GM19463 (cell line): ENCODE measurements around the gene TOM1L2.

Experiments used
- ATAC-seq: cut with Tn5 transposase; IDR thresholded peaks from one replicate; pipeline ENCODE4 v1.9.1; 2021; ENCODE audit warnings: mild to moderate bottlenecking, moderate library complexity; ENCODE audit not compliant: unreplicated experiment

The TOM1L2 gene

DNA sequence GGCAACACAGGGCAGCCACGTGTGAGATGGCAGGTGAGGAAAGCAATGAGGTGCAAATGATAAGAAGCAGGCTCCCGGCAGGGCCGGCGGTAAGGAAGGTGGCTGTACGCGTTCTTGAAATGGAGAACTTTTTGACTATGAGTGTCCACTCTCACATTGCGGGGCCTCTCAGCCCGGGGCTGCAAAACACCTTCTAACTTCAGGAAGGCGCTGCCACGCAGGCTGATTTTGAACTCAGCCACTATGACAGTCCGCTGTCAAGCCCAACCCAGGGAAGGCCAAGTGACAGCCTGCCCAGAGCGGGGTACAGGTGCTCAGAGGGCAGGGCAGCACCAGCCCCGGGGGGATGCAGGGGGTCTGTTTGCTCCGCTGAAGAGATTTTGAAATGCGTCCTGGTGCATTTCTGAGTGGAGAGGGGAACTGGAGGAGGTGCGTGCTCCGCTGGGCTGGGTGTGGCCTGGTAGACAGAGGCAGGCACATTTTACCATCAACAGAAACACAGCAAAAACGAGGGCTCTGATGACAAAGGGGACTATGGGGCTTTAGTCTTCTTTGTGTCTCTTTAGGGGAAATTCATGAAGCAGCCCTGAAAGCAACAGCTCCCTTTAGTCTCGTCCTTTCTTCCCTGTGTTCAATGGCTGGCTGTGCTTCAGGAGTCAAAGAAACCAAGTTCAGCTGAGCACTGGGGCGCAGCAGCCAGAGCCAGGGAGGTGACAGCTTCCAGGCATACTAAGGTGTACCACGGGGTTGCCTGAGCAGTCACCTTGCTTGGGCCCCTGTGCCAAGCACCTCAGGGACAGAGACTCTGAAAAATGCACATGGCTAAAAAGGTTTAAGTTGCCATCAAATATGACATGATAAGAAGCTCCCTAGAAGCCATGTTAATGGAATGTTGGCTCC is 120.8 kb downstream of the TOM1L2 start:
- no peak for ATAC-seq

DNA sequence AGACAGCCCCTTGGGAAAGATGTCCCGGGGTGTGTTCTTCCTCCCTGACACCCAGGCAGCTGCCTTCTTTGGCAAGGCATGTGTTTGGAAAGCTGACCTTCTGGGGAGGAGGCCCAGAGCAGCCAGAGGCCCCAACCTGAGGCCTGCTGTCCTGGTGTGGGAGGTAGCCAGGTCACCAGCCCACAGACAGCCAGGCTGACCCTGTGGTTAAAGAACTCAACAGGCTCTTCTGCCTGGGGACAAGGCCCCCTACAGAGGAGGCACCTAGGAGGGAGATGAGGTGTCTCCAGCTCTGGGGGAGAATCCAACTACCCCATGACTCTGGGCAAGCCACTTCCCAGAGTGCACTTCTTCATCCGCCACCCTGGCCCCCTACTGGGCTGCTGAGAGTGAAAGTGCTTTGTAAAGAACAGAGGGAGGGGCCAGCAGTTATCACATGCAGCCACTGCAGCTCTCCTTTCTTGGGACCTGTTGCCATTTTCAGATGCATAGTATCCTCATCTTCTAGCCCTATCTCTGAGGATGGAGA is 122.3 kb downstream of the TOM1L2 start:
- no peak for ATAC-seq

- peak; percentile 71 for ATAC-seq
Observed at GRCh38 chr17:17849147-17849820, 122.9 kb downstream of the TOM1L2 start.

- no peak for ATAC-seq
Observed at GRCh38 chr17:17848311-17849082, 123.7 kb downstream of the TOM1L2 start.

- no peak for ATAC-seq
Observed at GRCh38 chr17:17847726-17848125, 124.5 kb downstream of the TOM1L2 start.

GRCh38 chr17:17847118-17847689 is 125.0 kb downstream of the TOM1L2 start:
- ATAC-seq, result no peak

DNA sequence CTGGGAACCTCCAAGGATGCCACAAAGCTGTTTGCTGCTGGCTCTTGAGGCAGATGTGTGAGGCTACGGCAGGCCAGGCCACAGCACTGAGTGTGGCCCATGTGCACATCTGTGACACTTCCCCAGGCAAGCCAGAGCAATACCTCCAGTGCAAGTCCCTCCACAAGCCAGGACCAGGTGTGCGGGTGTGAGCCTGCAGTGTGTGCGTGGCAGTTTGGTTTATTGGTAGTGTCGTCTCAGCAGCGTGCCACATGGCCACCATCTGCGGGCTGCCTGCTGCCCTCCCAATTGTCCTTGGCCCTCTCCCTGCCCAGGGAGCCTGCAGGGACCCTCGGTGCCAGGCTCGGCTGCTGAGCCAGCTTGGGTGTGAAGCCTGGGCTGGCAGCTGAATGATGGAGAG is 125.6 kb downstream of the TOM1L2 start:
- ATAC-seq, result no peak

DNA sequence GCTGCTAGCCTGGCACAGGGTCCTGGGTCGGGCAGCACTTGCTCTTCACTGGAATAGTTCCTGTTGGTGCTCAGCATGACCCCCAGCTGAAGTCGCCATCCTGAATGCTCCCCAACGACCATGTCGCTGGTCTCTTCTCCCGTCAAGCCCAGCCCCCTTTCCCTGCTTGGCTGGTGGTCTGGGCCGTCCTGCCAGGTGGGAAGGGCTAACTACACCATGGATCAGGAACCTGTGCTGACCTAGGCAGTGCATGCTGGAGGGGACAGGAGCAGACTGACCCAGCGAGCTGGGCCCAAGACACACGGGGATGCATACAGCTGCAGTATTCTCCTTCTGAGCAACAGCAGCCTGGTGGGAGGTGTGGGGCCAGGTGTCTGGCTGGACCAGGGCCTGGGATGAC is 126.2 kb downstream of the TOM1L2 start:
- ATAC-seq, result no peak

- no peak for ATAC-seq
Observed at GRCh38 chr17:17845046-17845775, 127.0 kb downstream of the TOM1L2 start.

DNA sequence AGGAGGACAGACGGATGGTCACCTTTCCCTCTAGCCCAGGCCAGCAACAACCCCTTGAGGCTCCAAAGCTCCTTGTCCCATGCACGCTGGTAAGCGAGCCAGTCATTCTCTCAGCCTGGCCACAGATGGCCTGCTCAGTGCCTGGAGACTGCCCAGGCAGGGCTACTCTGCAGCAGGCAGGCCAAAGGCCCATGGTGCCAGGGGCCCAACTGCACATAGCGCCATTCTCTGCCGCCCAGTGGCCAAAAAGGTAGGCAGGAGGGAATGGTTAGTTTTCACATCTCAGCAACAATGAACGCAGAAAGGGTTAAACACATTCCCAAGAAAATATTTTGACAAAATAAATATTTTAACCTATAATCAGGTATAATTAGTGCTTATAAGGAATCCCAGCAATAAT is 127.7 kb downstream of the TOM1L2 start:
- ATAC-seq, result no peak

DNA sequence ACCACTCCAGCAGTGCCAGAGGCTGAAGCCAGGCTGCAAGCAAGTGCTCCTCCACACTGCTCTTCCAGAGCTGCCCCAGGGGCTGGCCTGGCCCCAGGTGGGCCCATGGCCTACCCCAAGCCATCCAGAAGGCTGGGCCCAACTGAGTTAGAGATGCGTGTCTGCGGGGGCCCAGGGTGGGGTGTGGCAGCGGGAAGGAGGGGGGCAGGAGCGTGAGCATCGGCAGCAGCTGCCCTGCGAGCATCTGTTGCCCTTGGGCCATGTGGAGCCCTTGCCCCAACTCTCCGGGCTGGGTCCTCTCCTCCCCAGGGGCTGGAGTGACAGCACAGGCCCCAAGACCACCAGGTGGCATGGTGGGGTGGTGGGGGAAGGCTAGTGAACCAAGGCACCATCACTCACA is 128.1 kb downstream of the TOM1L2 start:
- no peak for ATAC-seq

- ATAC-seq, result no peak
Observed at GRCh38 chr17:17843096-17843495, 129.1 kb downstream of the TOM1L2 start.

- no peak for ATAC-seq
Observed at GRCh38 chr17:17842111-17842876, 129.9 kb downstream of the TOM1L2 start.

GRCh38 chr17:17841601-17842025 is 130.6 kb downstream of the TOM1L2 start:
- no peak for ATAC-seq

DNA sequence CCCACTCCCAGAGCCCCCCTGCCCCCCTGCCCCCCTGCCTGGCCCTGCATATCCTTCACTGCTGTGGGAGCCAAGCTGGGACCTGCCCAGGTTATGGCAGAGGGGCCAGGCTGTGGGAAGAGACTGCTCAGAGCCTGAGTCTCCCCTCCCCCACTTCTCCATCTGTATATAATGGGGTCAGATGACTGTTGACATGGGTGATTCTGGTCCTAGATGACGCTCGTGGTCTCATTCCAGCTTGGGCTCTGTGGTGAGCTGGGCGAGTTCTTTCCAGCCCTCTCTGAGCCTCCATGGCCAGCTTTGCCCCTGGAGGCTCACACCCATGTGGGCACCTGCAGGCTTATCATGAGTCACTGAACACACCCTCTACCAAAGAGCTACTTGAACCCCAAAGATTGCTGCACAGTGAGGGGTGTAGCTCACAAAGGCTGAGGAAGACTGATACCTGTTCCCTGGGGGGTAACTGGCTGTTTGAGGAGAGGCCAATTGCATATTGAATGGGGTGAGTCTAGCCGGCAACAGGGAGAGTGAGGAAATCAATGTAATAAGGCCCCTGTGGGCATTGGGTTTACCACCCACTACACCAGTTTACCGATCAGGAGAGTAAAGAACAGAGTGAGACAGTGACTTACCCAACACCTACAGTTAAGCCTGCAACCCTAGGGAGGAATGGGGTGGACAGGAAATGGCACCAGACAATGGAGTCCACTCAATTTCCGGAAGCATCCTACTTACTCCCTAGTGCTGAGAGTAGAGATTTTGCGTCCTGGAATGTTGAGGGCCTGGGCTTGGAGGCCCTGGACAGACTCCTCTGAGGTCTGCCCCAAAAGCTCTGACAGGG is 131.2 kb downstream of the TOM1L2 start:
- no peak for ATAC-seq

GRCh38 chr17:17839791-17840707 is 132.2 kb downstream of the TOM1L2 start:
- ATAC-seq, result peak; percentile 74
